ENCODE measurements around the gene WAC.

The WAC gene

GRCh38 chr10:28558186-28558585 lies 25.3 kb downstream of the WAC start:
- ChIA-PET CTCF (interaction anchor here (1.2 kb wide), 1 partner anchor 14 kb away, joined by 5 read pairs; no protein-coding TSS in a partner anchor), POLR2A (no interaction called here)
- DNase-seq (ENCODE audit: low read depth, low spot score) = no peak
- H3K4me3 ChIP-seq (ENCODE audit: low read depth, low read length) = no peak overlapping the region
- TF ChIP-seq, protein P1, sequence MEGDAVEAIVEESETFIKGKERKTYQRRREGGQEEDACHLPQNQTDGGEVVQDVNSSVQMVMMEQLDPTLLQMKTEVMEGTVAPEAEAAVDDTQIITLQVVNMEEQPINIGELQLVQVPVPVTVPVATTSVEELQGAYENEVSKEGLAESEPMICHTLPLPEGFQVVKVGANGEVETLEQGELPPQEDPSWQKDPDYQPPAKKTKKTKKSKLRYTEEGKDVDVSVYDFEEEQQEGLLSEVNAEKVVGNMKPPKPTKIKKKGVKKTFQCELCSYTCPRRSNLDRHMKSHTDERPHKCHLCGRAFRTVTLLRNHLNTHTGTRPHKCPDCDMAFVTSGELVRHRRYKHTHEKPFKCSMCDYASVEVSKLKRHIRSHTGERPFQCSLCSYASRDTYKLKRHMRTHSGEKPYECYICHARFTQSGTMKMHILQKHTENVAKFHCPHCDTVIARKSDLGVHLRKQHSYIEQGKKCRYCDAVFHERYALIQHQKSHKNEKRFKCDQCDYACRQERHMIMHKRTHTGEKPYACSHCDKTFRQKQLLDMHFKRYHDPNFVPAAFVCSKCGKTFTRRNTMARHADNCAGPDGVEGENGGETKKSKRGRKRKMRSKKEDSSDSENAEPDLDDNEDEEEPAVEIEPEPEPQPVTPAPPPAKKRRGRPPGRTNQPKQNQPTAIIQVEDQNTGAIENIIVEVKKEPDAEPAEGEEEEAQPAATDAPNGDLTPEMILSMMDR (IDR thresholded peaks at IDR 0.05; ENCODE audit: insufficient read depth, low read length, missing control alignments) = no peak

DNA sequence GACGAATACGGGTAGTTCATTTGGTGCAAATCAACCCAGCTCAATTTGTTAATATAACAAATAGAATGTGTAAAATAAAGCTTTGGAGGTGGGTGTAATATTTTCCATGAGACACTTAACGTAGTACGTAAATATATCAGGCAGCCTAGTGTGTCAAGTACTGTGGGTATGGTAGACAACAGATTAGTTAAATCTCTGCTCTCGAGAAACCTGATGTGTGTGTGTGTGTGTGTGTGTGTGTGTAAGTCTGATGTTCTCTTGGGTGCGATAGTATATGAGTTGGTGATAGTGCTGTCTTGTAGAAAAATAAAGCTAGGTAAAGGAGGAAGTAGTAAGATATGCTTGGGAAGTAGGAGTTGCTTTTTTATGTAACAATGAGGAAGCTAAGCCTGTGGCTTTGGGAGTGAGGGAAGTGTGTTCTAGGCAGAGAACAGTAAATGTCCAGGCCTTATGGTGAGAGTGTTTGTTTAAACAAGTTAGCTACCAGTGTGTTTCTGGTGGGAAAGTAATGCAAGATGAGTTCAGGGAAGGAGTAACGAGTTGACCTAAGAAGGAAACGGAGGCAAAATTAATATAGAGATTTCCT lies 26.1 kb downstream of the WAC start:
- TF ChIP-seq, protein P1 (IDR thresholded peaks at IDR 0.05; ENCODE audit: insufficient read depth, low read length, missing control alignments) = no peak
- CTCF ChIA-PET = interaction anchor here (1.2 kb wide), 1 partner anchor 15 kb away, joined by 5 read pairs; no protein-coding TSS in a partner anchor
- no peak overlapping the region for H3K4me3 ChIP-seq (ENCODE audit: low read depth, low read length)
- DNase-seq (ENCODE audit: low read depth, low spot score) = no peak
- POLR2A ChIA-PET = no interaction called here

DNA sequence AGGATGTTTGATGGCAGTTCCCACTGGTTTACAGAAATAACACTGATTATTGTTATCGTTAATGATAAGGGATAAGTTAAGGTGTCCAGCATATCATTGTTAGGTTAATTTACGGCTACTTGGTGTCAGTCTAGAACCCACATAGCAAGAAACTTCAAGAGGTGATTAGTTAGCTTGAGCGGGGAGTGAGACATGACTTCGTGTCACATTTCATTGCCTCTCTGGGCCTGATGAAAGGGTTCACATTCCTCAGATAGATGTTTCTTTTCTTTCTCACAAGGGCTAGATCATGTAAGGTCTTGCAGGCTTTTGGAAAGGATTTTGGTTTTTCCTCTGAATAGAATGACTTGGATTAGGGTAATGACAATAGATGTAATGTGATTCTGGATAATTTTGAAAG lies 26.7 kb downstream of the WAC start:
- no peak overlapping the region for H3K4me3 ChIP-seq (ENCODE audit: low read depth, low read length)
- CTCF ChIA-PET = interaction anchor here (1.2 kb wide), 1 partner anchor 15 kb away, joined by 5 read pairs; no protein-coding TSS in a partner anchor
- POLR2A ChIA-PET = no interaction called here
- DNase-seq (ENCODE audit: low read depth, low spot score) = no peak
- TF ChIP-seq, protein P1 (IDR thresholded peaks at IDR 0.05; ENCODE audit: insufficient read depth, low read length, missing control alignments) = no peak

GRCh38 chr10:28560617-28561016 lies 27.7 kb downstream of the WAC start:
- DNase-seq (ENCODE audit: low read depth, low spot score) = no peak
- TF ChIP-seq, protein P1 (IDR thresholded peaks at IDR 0.05; ENCODE audit: insufficient read depth, low read length, missing control alignments) = no peak
- ChIA-PET POLR2A (no interaction called here), CTCF (no interaction called here)
- no peak overlapping the region for H3K4me3 ChIP-seq (ENCODE audit: low read depth, low read length)

GRCh38 chr10:28561531-28561930 lies 28.6 kb downstream of the WAC start:
- TF ChIP-seq, protein P1 (IDR thresholded peaks at IDR 0.05; ENCODE audit: insufficient read depth, low read length, missing control alignments) = no peak
- CTCF ChIA-PET = no interaction called here
- H3K4me3 ChIP-seq (ENCODE audit: low read depth, low read length) = no peak overlapping the region
- POLR2A ChIA-PET = no interaction called here
- no peak for DNase-seq (ENCODE audit: low read depth, low spot score)

- ChIA-PET CTCF (no interaction called here), POLR2A (interaction anchor here (0.9 kb wide), 1 partner anchor 9 kb away, joined by 3 read pairs; no protein-coding TSS in a partner anchor)
- no peak for DNase-seq (ENCODE audit: low read depth, low spot score)
- no peak overlapping the region for H3K4me3 ChIP-seq (ENCODE audit: low read depth, low read length)
- TF ChIP-seq, protein P1 (IDR thresholded peaks at IDR 0.05; ENCODE audit: insufficient read depth, low read length, missing control alignments) = no peak
Observed at GRCh38 chr10:28564905-28565304, 32.0 kb downstream of the WAC start.

All from AG04449 (cell line).